ENCODE results near the gene RIMKLA.

DNA sequence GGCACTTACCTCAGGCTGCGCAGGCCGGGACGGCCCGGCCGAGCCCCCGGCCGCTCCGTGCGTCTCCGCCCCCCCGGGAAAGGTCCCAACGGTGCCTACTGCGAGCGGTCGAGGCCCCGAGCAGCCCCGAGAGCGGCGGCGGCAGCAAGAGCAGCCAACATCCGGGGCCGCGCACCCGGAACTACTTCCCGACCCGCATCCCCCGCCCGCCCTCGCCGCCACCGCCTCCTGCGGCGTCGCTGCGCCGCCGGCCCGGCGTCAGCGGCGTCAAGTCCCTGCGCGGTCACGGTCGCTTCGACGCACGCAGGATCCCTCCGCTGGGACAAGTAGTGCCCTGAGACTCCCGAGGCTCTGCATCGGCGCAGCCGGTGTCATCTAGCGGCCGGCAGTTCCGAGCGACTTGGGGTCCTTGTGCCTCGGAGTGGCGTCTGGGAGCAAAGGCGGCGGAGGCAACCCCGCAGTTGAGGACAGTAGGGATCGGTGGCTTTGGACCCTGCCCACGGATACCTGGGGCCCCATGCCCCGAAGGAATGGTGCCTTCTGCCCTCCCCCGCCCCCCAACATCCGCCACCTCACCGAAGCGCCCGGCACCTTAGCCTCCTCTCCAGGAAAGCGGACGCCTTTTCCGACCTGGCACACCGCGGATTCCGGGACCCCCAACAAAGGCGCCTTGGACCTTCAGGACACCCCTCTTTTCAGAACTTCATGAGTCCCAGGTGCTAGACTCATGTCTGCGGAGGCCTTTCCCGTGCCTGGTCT, 45.4 kb upstream of the RIMKLA start, which contains the start of gene FOXJ3:
- TF ChIP-seq POLR2A (IDR thresholded peaks at IDR 0.05; ENCODE audit: extremely low read depth, insufficient read length): peak; percentile 82
- TF ChIP-seq, protein P1, sequence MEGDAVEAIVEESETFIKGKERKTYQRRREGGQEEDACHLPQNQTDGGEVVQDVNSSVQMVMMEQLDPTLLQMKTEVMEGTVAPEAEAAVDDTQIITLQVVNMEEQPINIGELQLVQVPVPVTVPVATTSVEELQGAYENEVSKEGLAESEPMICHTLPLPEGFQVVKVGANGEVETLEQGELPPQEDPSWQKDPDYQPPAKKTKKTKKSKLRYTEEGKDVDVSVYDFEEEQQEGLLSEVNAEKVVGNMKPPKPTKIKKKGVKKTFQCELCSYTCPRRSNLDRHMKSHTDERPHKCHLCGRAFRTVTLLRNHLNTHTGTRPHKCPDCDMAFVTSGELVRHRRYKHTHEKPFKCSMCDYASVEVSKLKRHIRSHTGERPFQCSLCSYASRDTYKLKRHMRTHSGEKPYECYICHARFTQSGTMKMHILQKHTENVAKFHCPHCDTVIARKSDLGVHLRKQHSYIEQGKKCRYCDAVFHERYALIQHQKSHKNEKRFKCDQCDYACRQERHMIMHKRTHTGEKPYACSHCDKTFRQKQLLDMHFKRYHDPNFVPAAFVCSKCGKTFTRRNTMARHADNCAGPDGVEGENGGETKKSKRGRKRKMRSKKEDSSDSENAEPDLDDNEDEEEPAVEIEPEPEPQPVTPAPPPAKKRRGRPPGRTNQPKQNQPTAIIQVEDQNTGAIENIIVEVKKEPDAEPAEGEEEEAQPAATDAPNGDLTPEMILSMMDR (IDR thresholded peaks at IDR 0.05; ENCODE audit: low read depth, low read length): no peak
- TF ChIP-seq, protein P2, sequence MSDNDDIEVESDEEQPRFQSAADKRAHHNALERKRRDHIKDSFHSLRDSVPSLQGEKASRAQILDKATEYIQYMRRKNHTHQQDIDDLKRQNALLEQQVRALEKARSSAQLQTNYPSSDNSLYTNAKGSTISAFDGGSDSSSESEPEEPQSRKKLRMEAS (IDR thresholded peaks at IDR 0.05; ENCODE audit: low read depth, low read length): peak; percentile 50
